ENCODE results near the gene USP34. TPM values are rescaled to one million over a fixed set of nuclear protein-coding genes. Genes with fewer than 3 reads are reported as not detected.
A peak's percentile ranks its signal among the peaks of the same experiment; 100 is the strongest.

Gene USP34
- total RNA-seq, 1 donor from 2014 or later: 139 TPM

- peak overlapping the region; percentile 85 for H3K4me3 Mint-ChIP-seq (ENCODE audit: low read depth)
- no peak for TF ChIP-seq CTCF (IDR thresholded peaks at IDR 0.05; ENCODE audit: unreplicated experiment)
- peaks cover 18% of the 10 kb centered on the region for H3K36me3 Mint-ChIP-seq (ENCODE audit: insufficient read depth)
- peaks cover 41% of the 10 kb centered on the region for H3K4me1 Mint-ChIP-seq (ENCODE audit: low read depth)
- H3K27me3 Mint-ChIP-seq: peaks cover 17% of the 10 kb centered on the region
- DNase-seq (ENCODE audit: low spot score, unreplicated experiment): no peak
- peak overlapping the region; percentile 97 for H3K27ac Mint-ChIP-seq
- no peaks in the 10 kb centered on the region for H3K9me3 Mint-ChIP-seq (ENCODE audit: low read depth)
These were observed 292.9 kb downstream of the USP34 start for GRCh38 chr2:61177727-61178549.

- H3K27me3 Mint-ChIP-seq: peaks cover 17% of the 10 kb centered on the region
- peaks cover 39% of the 10 kb centered on the region for H3K4me1 Mint-ChIP-seq (ENCODE audit: low read depth)
- DNase-seq (ENCODE audit: low spot score, unreplicated experiment): peak; percentile 95
- H3K36me3 Mint-ChIP-seq (ENCODE audit: insufficient read depth): peaks cover 11% of the 10 kb centered on the region
- no peak for TF ChIP-seq CTCF (IDR thresholded peaks at IDR 0.05; ENCODE audit: unreplicated experiment)
- peak overlapping the region; percentile 90 for H3K27ac Mint-ChIP-seq
- H3K4me3 Mint-ChIP-seq (ENCODE audit: low read depth): peak overlapping the region; percentile 85
- no peaks in the 10 kb centered on the region for H3K9me3 Mint-ChIP-seq (ENCODE audit: low read depth)
These were observed 293.8 kb downstream of the USP34 start for GRCh38 chr2:61176755-61177726.

- H3K4me3 Mint-ChIP-seq (ENCODE audit: low read depth): peak overlapping the region; percentile 49
- no peak overlapping the region for H3K27ac Mint-ChIP-seq
- peaks cover 17% of the 10 kb centered on the region for H3K27me3 Mint-ChIP-seq
- no peak for DNase-seq (ENCODE audit: low spot score, unreplicated experiment)
- no peak for TF ChIP-seq CTCF (IDR thresholded peaks at IDR 0.05; ENCODE audit: unreplicated experiment)
- peaks cover 7% of the 10 kb centered on the region for H3K36me3 Mint-ChIP-seq (ENCODE audit: insufficient read depth)
- H3K9me3 Mint-ChIP-seq (ENCODE audit: low read depth): no peaks in the 10 kb centered on the region
- H3K4me1 Mint-ChIP-seq (ENCODE audit: low read depth): peaks cover 25% of the 10 kb centered on the region
These were observed 295.9 kb downstream of the USP34 start for GRCh38 chr2:61175036-61175435.

- no peak for DNase-seq (ENCODE audit: low spot score, unreplicated experiment)
- Mint-ChIP-seq H3K9me3 (ENCODE audit: low read depth) (no peaks in the 10 kb centered on the region), H3K27ac (no peak overlapping the region), H3K36me3 (ENCODE audit: insufficient read depth) (peaks cover 1% of the 10 kb centered on the region), H3K4me3 (ENCODE audit: low read depth) (no peak overlapping the region), H3K4me1 (ENCODE audit: low read depth) (peaks cover 8% of the 10 kb centered on the region), H3K27me3 (peaks cover 17% of the 10 kb centered on the region)
- TF ChIP-seq CTCF (IDR thresholded peaks at IDR 0.05; ENCODE audit: unreplicated experiment): no peak
These were observed 297.8 kb downstream of the USP34 start for GRCh38 chr2:61173116-61173515.

GRCh38 chr2:61172671-61173070, 298.2 kb downstream of the USP34 start:
- no peak for TF ChIP-seq CTCF (IDR thresholded peaks at IDR 0.05; ENCODE audit: unreplicated experiment)
- Mint-ChIP-seq H3K27ac (no peak overlapping the region), H3K36me3 (ENCODE audit: insufficient read depth) (peaks cover 1% of the 10 kb centered on the region), H3K4me3 (ENCODE audit: low read depth) (no peak overlapping the region), H3K9me3 (ENCODE audit: low read depth) (no peaks in the 10 kb centered on the region), H3K27me3 (peaks cover 17% of the 10 kb centered on the region), H3K4me1 (ENCODE audit: low read depth) (peaks cover 6% of the 10 kb centered on the region)
- no peak for DNase-seq (ENCODE audit: low spot score, unreplicated experiment)
